ENCODE results near the gene ANKRD10. TPM values are rescaled to one million over a fixed set of nuclear protein-coding genes. Genes with fewer than 3 reads are reported as not detected.

The ANKRD10 gene
- total RNA-seq, 4 donors from 2014 or later, result 145 to 381 (median 164) TPM

- Histone ChIP-seq H3K27ac (no peak overlapping the region), H3K4me3 (no peak overlapping the region), H3K27me3 (no peaks in the 10 kb centered on the region), H3K4me1 (peaks cover 8 to 20% of the 10 kb centered on the region in 2 donors), H3K9me3 (peaks cover 0 to 7% (median 0%) of the 10 kb centered on the region in 3 donors), H3K36me3 (no peaks in the 10 kb centered on the region)
- intact Hi-C loops (cut with DNase I; ENCODE audit: low total_unique reads) (no loop called here), in situ Hi-C loops (cut with MboI; ENCODE audit: low sequenced_read_pairs in 4 of 4) (no loop called here)
- TF ChIP-seq POLR2A (IDR thresholded peaks at IDR 0.05), result no peak
- TF ChIP-seq, protein P1, sequence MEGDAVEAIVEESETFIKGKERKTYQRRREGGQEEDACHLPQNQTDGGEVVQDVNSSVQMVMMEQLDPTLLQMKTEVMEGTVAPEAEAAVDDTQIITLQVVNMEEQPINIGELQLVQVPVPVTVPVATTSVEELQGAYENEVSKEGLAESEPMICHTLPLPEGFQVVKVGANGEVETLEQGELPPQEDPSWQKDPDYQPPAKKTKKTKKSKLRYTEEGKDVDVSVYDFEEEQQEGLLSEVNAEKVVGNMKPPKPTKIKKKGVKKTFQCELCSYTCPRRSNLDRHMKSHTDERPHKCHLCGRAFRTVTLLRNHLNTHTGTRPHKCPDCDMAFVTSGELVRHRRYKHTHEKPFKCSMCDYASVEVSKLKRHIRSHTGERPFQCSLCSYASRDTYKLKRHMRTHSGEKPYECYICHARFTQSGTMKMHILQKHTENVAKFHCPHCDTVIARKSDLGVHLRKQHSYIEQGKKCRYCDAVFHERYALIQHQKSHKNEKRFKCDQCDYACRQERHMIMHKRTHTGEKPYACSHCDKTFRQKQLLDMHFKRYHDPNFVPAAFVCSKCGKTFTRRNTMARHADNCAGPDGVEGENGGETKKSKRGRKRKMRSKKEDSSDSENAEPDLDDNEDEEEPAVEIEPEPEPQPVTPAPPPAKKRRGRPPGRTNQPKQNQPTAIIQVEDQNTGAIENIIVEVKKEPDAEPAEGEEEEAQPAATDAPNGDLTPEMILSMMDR (IDR thresholded peaks at IDR 0.05 in 4 of 5, conservative IDR thresholded peaks at IDR 0.05 in 1 of 5), result no peak
- DNase-seq (no peak), ATAC-seq (no peak)
These were observed 14.4 kb upstream of the ANKRD10 start for GRCh38 chr13:110929104-110929777.

GRCh38 chr13:110925023-110925612 lies 10.2 kb upstream of the ANKRD10 start:
- DNase-seq, result no peak
- intact Hi-C loops (cut with DNase I; ENCODE audit: low total_unique reads) (loop anchor here (2.0 kb wide), 1 partner anchor 106 kb away; no protein-coding TSS in a partner anchor), in situ Hi-C loops (cut with MboI; ENCODE audit: low sequenced_read_pairs in 4 of 4) (no loop called here)
- no peak for ATAC-seq
- Histone ChIP-seq H3K4me1 (peaks cover 19 to 39% of the 10 kb centered on the region in 2 donors), H3K27me3 (no peaks in the 10 kb centered on the region), H3K27ac (peak overlapping the region; percentile 73 to 99 (median 85)), H3K4me3 (no peak overlapping the region), H3K36me3 (no peaks in the 10 kb centered on the region), H3K9me3 (no peaks in the 10 kb centered on the region)
- TF ChIP-seq, protein P1 (IDR thresholded peaks at IDR 0.05 in 4 of 5, conservative IDR thresholded peaks at IDR 0.05 in 1 of 5), result peak in 4 of 5 experiments; percentile 33 to 48 (median 40)
- no peak for TF ChIP-seq POLR2A (IDR thresholded peaks at IDR 0.05)

DNA sequence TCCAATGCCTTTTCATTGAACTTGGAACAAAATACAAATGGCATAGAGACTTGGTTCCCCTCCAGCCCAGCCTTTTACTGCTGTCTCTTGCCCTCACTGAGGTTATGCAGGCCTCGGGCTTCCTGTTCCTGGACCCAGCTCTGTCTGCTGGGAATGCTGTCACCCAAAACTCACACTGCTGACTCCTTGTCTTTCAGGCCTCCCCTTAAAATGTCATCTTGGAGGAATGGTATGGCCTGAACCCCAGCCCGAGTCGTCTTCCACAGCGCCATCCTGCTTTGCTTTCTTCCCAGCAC lies 9.7 kb upstream of the ANKRD10 start:
- no peak for TF ChIP-seq POLR2A (IDR thresholded peaks at IDR 0.05)
- TF ChIP-seq, protein P1 (IDR thresholded peaks at IDR 0.05 in 4 of 5, conservative IDR thresholded peaks at IDR 0.05 in 1 of 5), result no peak
- H3K9me3 ChIP-seq, result no peaks in the 10 kb centered on the region
- peaks cover 19 to 39% of the 10 kb centered on the region in 2 donors for H3K4me1 ChIP-seq
- intact Hi-C loops (cut with DNase I; ENCODE audit: low total_unique reads), result loop anchor here (2.0 kb wide), 1 partner anchor 106 kb away; no protein-coding TSS in a partner anchor
- ATAC-seq (peak; percentile 14 to 28), DNase-seq (no peak)
- in situ Hi-C loops (cut with MboI; ENCODE audit: low sequenced_read_pairs in 4 of 4), result loop anchor here in 3 of 4 donors (25.0 kb wide), 3 partner anchors 212 to 313 kb away; partner anchors contain the start of genes CARS2 (in 2 of the 3) and ING1 (in 2 of the 3)
- no peaks in the 10 kb centered on the region for H3K36me3 ChIP-seq
- H3K27ac ChIP-seq, result peak overlapping the region; percentile 73 to 99 (median 85)
- H3K27me3 ChIP-seq, result no peaks in the 10 kb centered on the region
- H3K4me3 ChIP-seq, result no peak overlapping the region

- ATAC-seq, result peak; percentile 68 to 90
- Histone ChIP-seq H3K4me1 (peaks cover 19 to 39% of the 10 kb centered on the region in 2 donors), H3K27ac (peak overlapping the region; percentile 73 to 99 (median 85)), H3K4me3 (no peak overlapping the region), H3K36me3 (no peaks in the 10 kb centered on the region), H3K9me3 (no peaks in the 10 kb centered on the region), H3K27me3 (no peaks in the 10 kb centered on the region)
- peak in 1 of 2 donors; percentile 60 for TF ChIP-seq POLR2A (IDR thresholded peaks at IDR 0.05)
- TF ChIP-seq, protein P1 (IDR thresholded peaks at IDR 0.05 in 4 of 5, conservative IDR thresholded peaks at IDR 0.05 in 1 of 5), result no peak
- intact Hi-C loops (cut with DNase I; ENCODE audit: low total_unique reads) (loop anchor here (2.0 kb wide), 1 partner anchor 107 kb away; no protein-coding TSS in a partner anchor), in situ Hi-C loops (cut with MboI; ENCODE audit: low sequenced_read_pairs in 4 of 4) (loop anchor here in 3 of 4 donors (25.0 kb wide), 3 partner anchors 212 to 313 kb away; partner anchors contain the start of genes CARS2 (in 2 of the 3) and ING1 (in 2 of the 3))
- DNase-seq, result peak; percentile 60 to 81
These were observed 9.1 kb upstream of the ANKRD10 start for GRCh38 chr13:110923777-110924638.
